HFFc6 (cell line): ENCODE results near the gene LTF. TPM values are rescaled to one million over a fixed set of nuclear protein-coding genes. Genes with fewer than 3 reads are reported as not detected.

Source experiments
- DNase-seq: peaks from one replicate; pipeline ENCODE4 v3.0.0-alpha.2; 2018
- H3K27ac Mint-ChIP-seq: 2 replicates; pipeline ENCODE4 v1.8.0; 2020; ENCODE audit warnings: mild to moderate bottlenecking, mixed read lengths
- H3K27me3 Mint-ChIP-seq: 2 replicates; pipeline ENCODE4 v1.8.0; 2021; ENCODE audit warnings: mild to moderate bottlenecking, moderate library complexity, mixed read lengths; ENCODE audit not compliant: insufficient read depth
- H3K36me3 Mint-ChIP-seq: 2 replicates; pipeline ENCODE4 v1.8.0; 2021; ENCODE audit warnings: low read depth, mixed read lengths
- H3K4me1 Mint-ChIP-seq: 2 replicates; pipeline ENCODE4 v1.8.0; 2020; ENCODE audit warnings: low read depth, mixed read lengths
- H3K4me3 Mint-ChIP-seq: 2 replicates; pipeline ENCODE4 v1.8.0; 2020; ENCODE audit warnings: mild to moderate bottlenecking, moderate library complexity, mixed read lengths
- H3K9me3 Mint-ChIP-seq: 2 replicates; pipeline ENCODE4 v1.8.0; 2020; ENCODE audit warnings: mild to moderate bottlenecking, mixed read lengths
- total RNA-seq, 6 experiments: library from RNA; stranded (reverse); fragmentation: NEBNext Ultra II Directional; extraction: Animal tissue kit (Norgen Biotek cat#: 25700); gene quantifications; 2 replicates in 1 of 6; 3 replicates in 5 of 6; pipeline ENCODE4 v1.2.3, GENCODE V29; 2021
- TF ChIP-seq, protein P1 (sequence below): fragments of 200-600 bp; sonication (generic); IDR thresholded peaks from 2 replicates; pipeline ENCODE4 v1.5.0; 2021; ENCODE audit warnings: antibody characterized with exemption, mild to moderate bottlenecking

The LTF gene
- total RNA-seq, 6 experiments from 2014 or later, result 0.40 TPM; not detected in 5

- no peak for DNase-seq
- Mint-ChIP-seq H3K9me3 (peaks cover 17% of the 10 kb centered on the region; the same call in 1 of the 2 replicates), H3K4me3 (no peak overlapping the region), H3K27me3 (peaks cover 52% of the 10 kb centered on the region), H3K27ac (no peak overlapping the region), H3K4me1 (no peaks in the 10 kb centered on the region), H3K36me3 (peaks cover 11% of the 10 kb centered on the region)
- TF ChIP-seq, protein P1, sequence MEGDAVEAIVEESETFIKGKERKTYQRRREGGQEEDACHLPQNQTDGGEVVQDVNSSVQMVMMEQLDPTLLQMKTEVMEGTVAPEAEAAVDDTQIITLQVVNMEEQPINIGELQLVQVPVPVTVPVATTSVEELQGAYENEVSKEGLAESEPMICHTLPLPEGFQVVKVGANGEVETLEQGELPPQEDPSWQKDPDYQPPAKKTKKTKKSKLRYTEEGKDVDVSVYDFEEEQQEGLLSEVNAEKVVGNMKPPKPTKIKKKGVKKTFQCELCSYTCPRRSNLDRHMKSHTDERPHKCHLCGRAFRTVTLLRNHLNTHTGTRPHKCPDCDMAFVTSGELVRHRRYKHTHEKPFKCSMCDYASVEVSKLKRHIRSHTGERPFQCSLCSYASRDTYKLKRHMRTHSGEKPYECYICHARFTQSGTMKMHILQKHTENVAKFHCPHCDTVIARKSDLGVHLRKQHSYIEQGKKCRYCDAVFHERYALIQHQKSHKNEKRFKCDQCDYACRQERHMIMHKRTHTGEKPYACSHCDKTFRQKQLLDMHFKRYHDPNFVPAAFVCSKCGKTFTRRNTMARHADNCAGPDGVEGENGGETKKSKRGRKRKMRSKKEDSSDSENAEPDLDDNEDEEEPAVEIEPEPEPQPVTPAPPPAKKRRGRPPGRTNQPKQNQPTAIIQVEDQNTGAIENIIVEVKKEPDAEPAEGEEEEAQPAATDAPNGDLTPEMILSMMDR, result no peak
Measured at GRCh38 chr3:46470831-46471230, 6.1 kb upstream of the LTF start.

GRCh38 chr3:46469680-46470357 lies 5.1 kb upstream of the LTF start:
- Mint-ChIP-seq H3K4me1 (no peaks in the 10 kb centered on the region), H3K27ac (no peak overlapping the region), H3K27me3 (peaks cover 50% of the 10 kb centered on the region), H3K4me3 (no peak overlapping the region), H3K9me3 (peaks cover 8% of the 10 kb centered on the region; the same call in 1 of the 2 replicates), H3K36me3 (peaks cover 8% of the 10 kb centered on the region)
- TF ChIP-seq, protein P1, result no peak
- DNase-seq, result no peak

DNA sequence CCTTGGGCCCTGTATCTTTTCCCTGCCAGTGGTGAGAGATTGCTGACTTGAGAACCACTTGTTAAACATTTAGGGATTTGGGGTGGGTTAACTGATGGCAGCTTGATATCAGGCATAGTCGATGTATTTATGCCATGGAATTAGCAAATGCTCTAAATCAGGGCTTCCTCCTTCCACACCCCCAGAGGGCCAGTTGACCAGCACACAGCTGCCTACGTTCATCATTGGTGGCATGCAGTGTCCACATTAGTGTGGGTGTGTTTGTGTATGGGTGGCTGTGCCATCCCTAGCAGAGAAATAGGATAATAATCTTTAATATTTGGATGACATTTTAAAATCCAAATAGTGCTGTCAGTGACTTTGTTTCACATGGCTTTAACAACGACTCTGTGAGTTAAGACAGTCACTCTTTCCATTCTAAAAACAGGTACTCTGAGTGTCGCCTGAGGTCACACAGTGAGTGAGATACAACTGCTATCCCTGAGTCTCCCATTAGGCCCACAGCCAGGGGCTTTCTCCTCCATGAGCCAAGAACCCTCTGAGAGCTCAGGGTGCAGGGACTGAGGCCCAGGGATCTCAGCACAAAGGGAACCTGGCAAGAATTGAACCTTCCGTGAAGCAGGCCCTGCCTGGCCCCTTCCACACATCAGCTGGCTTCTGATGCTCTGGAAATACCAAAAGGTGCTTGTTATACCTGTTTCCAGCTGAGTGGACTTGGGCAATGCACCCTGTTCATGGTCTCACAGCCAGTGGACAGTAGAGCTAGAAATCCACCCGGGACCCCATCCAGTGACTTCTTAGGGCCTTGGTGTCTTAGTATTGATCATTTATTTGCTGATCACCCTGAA lies 4.3 kb upstream of the LTF start:
- no peaks in the 10 kb centered on the region for H3K4me1 Mint-ChIP-seq
- TF ChIP-seq, protein P1, result no peak
- H3K36me3 Mint-ChIP-seq, result no peaks in the 10 kb centered on the region; the same call in 1 of the 2 replicates
- no peak overlapping the region for H3K27ac Mint-ChIP-seq
- H3K4me3 Mint-ChIP-seq, result no peak overlapping the region
- no peak for DNase-seq
- H3K9me3 Mint-ChIP-seq, result no peaks in the 10 kb centered on the region; the same call in 1 of the 2 replicates
- H3K27me3 Mint-ChIP-seq, result peaks cover 50% of the 10 kb centered on the region

- Mint-ChIP-seq H3K9me3 (no peaks in the 10 kb centered on the region; the same call in 1 of the 2 replicates), H3K27ac (no peak overlapping the region), H3K27me3 (peaks cover 55% of the 10 kb centered on the region), H3K4me3 (no peak overlapping the region), H3K36me3 (no peaks in the 10 kb centered on the region), H3K4me1 (peaks cover 9% of the 10 kb centered on the region)
- TF ChIP-seq, protein P1, result no peak
- no peak for DNase-seq
Measured at GRCh38 chr3:46467562-46467961, 2.9 kb upstream of the LTF start.

- no peak overlapping the region for H3K27ac Mint-ChIP-seq
- no peaks in the 10 kb centered on the region; the same call in 1 of the 2 replicates for H3K9me3 Mint-ChIP-seq
- H3K27me3 Mint-ChIP-seq, result peaks cover 53% of the 10 kb centered on the region
- peaks cover 15% of the 10 kb centered on the region for H3K4me1 Mint-ChIP-seq
- H3K36me3 Mint-ChIP-seq, result no peaks in the 10 kb centered on the region
- TF ChIP-seq, protein P1, result no peak
- no peak for DNase-seq
- H3K4me3 Mint-ChIP-seq, result no peak overlapping the region
Measured at GRCh38 chr3:46466871-46467403, 2.2 kb upstream of the LTF start.
